C4-2B (cell line): ENCODE data around the gene DGKI.
A peak's percentile ranks its signal among the peaks of the same experiment; 100 is the strongest.

Experiments
- H3K27ac ChIP-seq: fragments of 450-650 bp; 2 replicates; pipeline ENCODE4 v1.5.1; 2017
- CTCF ChIP-seq: fragments of 450-650 bp; conservative IDR thresholded peaks from 2 replicates; pipeline ENCODE4 v1.5.1; 2017; ENCODE audit warnings: mild to moderate bottlenecking
- ZFX ChIP-seq: fragments of 450-650 bp; IDR thresholded peaks from 2 replicates; pipeline ENCODE4 v1.6.1; 2017

The DGKI gene

GRCh38 chr7:137635132-137635531, 211.6 kb downstream of the DGKI start:
- no peak for TF ChIP-seq ZFX
- TF ChIP-seq CTCF: no peak
- no peak overlapping the region for H3K27ac ChIP-seq

- TF ChIP-seq ZFX (no peak), CTCF (no peak)
- no peak overlapping the region for H3K27ac ChIP-seq
These were observed 212.4 kb downstream of the DGKI start for GRCh38 chr7:137634356-137634755.

- TF ChIP-seq ZFX: no peak
- TF ChIP-seq CTCF: no peak
- no peak overlapping the region for H3K27ac ChIP-seq
These were observed 213.6 kb downstream of the DGKI start for GRCh38 chr7:137633133-137633532.

GRCh38 chr7:137628216-137628615, 218.6 kb downstream of the DGKI start:
- H3K27ac ChIP-seq: no peak overlapping the region
- TF ChIP-seq CTCF (no peak), ZFX (no peak)

GRCh38 chr7:137626469-137627067, 220.2 kb downstream of the DGKI start:
- no peak overlapping the region for H3K27ac ChIP-seq
- TF ChIP-seq CTCF (peak; percentile 94), ZFX (no peak)

GRCh38 chr7:137625197-137625596, 221.6 kb downstream of the DGKI start:
- H3K27ac ChIP-seq: no peak overlapping the region
- peak; percentile 15; the same call in 1 of the 2 replicates for TF ChIP-seq CTCF
- TF ChIP-seq ZFX: no peak

GRCh38 chr7:137619181-137619580, 227.6 kb downstream of the DGKI start:
- TF ChIP-seq CTCF (no peak), ZFX (no peak)

More at GRCh38 chr7:137619181-137619580, 227.6 kb downstream of the DGKI start:
- H3K27ac ChIP-seq: no peak overlapping the region
